Measurements from ENCODE around the gene LENEP.

- TF ChIP-seq CTCF (IDR thresholded peaks at IDR 0.05): no peak
- TF ChIP-seq EZH2phosphoT487 (IDR thresholded peaks at IDR 0.05): no peak
These were observed 3.7 kb downstream of the LENEP start for GRCh38 chr1:154996966-154997701.

Measured in neural progenitor cell (in vitro differentiated cells).